ENCODE results near the gene RGS6. TPM values are rescaled to one million over a fixed set of nuclear protein-coding genes. Genes with fewer than 3 reads are reported as not detected.

The RGS6 gene
- total and polyA plus RNA-seq, 2 experiments from 2014 or later: 0.86 to 0.95 TPM

- no peaks in the 10 kb centered on the region for H3K27me3 ChIP-seq
- H3K36me3 ChIP-seq: no peaks in the 10 kb centered on the region
- no peak overlapping the region for H3K4me3 ChIP-seq
- no peak overlapping the region for H3K27ac ChIP-seq
- DNase-seq (ENCODE audit: low read depth in 1 of 2, low spot score in 1 of 2): no peak
- no peaks in the 10 kb centered on the region for H3K9me3 ChIP-seq (ENCODE audit: low read depth)
- TF ChIP-seq CTCF (IDR thresholded peaks at IDR 0.05; ENCODE audit: low read depth, low read length): no peak
- peaks cover 24% of the 10 kb centered on the region for H3K4me1 ChIP-seq (ENCODE audit: low read depth)
Observed at GRCh38 chr14:72554994-72555608, 622.9 kb downstream of the RGS6 start.

GRCh38 chr14:72555609-72556000 is 623.4 kb downstream of the RGS6 start:
- no peaks in the 10 kb centered on the region for H3K9me3 ChIP-seq (ENCODE audit: low read depth)
- no peak overlapping the region for H3K4me3 ChIP-seq
- no peaks in the 10 kb centered on the region for H3K36me3 ChIP-seq
- H3K27me3 ChIP-seq: no peaks in the 10 kb centered on the region
- DNase-seq (ENCODE audit: low read depth in 1 of 2, low spot score in 1 of 2): no peak
- peaks cover 29% of the 10 kb centered on the region for H3K4me1 ChIP-seq (ENCODE audit: low read depth)
- no peak for TF ChIP-seq CTCF (IDR thresholded peaks at IDR 0.05; ENCODE audit: low read depth, low read length)
- no peak overlapping the region for H3K27ac ChIP-seq

GRCh38 chr14:72557671-72558070 is 625.4 kb downstream of the RGS6 start:
- no peaks in the 10 kb centered on the region for H3K27me3 ChIP-seq
- no peak overlapping the region for H3K27ac ChIP-seq
- no peak for DNase-seq (ENCODE audit: low read depth in 1 of 2, low spot score in 1 of 2)
- no peaks in the 10 kb centered on the region for H3K9me3 ChIP-seq (ENCODE audit: low read depth)
- peaks cover 27% of the 10 kb centered on the region for H3K4me1 ChIP-seq (ENCODE audit: low read depth)
- no peaks in the 10 kb centered on the region for H3K36me3 ChIP-seq
- TF ChIP-seq CTCF (IDR thresholded peaks at IDR 0.05; ENCODE audit: low read depth, low read length): no peak
- no peak overlapping the region for H3K4me3 ChIP-seq

GRCh38 chr14:72558721-72559120 is 626.5 kb downstream of the RGS6 start:
- no peak for TF ChIP-seq CTCF (IDR thresholded peaks at IDR 0.05; ENCODE audit: low read depth, low read length)
- Histone ChIP-seq H3K4me3 (no peak overlapping the region), H3K36me3 (no peaks in the 10 kb centered on the region), H3K4me1 (ENCODE audit: low read depth) (peaks cover 26% of the 10 kb centered on the region), H3K27me3 (no peaks in the 10 kb centered on the region), H3K9me3 (ENCODE audit: low read depth) (no peaks in the 10 kb centered on the region), H3K27ac (no peak overlapping the region)
- DNase-seq (ENCODE audit: low read depth in 1 of 2, low spot score in 1 of 2): peak in 1 of 2 donors; percentile 13

- Histone ChIP-seq H3K4me3 (no peak overlapping the region), H3K27me3 (no peaks in the 10 kb centered on the region), H3K36me3 (no peaks in the 10 kb centered on the region), H3K27ac (no peak overlapping the region), H3K4me1 (ENCODE audit: low read depth) (peaks cover 23% of the 10 kb centered on the region), H3K9me3 (ENCODE audit: low read depth) (no peaks in the 10 kb centered on the region)
- no peak for TF ChIP-seq CTCF (IDR thresholded peaks at IDR 0.05; ENCODE audit: low read depth, low read length)
- no peak for DNase-seq (ENCODE audit: low read depth in 1 of 2, low spot score in 1 of 2)
Observed at GRCh38 chr14:72559202-72559601, 627.0 kb downstream of the RGS6 start.

Measured in cardiac muscle cell (in vitro differentiated cells and primary cell).